ENCODE measurements around the gene FHIT.
"Not testable (repeated sequence)": the region's sequence is repeated elsewhere in the genome, so short reads cannot be mapped to it uniquely, and the experiment has no call there.

Gene FHIT

DNA sequence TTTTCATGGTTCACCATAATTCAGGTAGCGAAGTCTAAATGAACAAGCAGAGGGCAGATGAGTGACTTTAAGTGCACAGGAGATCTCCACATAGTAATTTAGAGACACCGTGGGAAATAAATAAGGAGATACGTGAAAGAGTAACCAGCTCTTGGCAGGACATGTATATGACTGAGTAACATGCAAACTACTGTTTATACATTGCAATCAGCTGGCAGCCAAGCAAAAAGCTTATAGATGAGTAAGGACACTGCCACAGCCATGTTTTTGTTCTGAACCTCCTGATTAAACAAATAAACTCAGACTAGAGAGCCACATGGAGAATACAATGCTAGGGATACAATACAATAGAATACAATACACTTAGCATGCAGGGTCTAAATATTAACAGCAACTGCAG is 252.4 kb downstream of the FHIT start:
- Histone ChIP-seq H3K27ac (no peak overlapping the region), H3K9me3 (no peaks in the 10 kb centered on the region), H3K36me3 (no peaks in the 10 kb centered on the region), H3K4me3 (ENCODE audit: low read depth in 1 of 2, low read length in 1 of 2) (no peak overlapping the region), H3K4me1 (ENCODE audit: control insufficient read depth in 1 of 2, insufficient read depth in 1 of 2, low read depth in 1 of 2, low read length in 1 of 2) (peaks cover 7 to 11% of the 10 kb centered on the region in 2 experiments), H3K27me3 (no peaks in the 10 kb centered on the region)
- TF ChIP-seq CTCF (IDR thresholded peaks at IDR 0.05), result no peak

GRCh38 chr3:60992395-60992794 is 258.9 kb downstream of the FHIT start:
- no peak for TF ChIP-seq CTCF (IDR thresholded peaks at IDR 0.05)
- H3K27me3 ChIP-seq, result no peaks in the 10 kb centered on the region
- H3K27ac ChIP-seq, result peak overlapping the region; percentile 79
- no peak overlapping the region for H3K4me3 ChIP-seq (ENCODE audit: low read depth in 1 of 2, low read length in 1 of 2)
- peaks cover 13 to 15% of the 10 kb centered on the region in 2 experiments for H3K4me1 ChIP-seq (ENCODE audit: control insufficient read depth in 1 of 2, insufficient read depth in 1 of 2, low read depth in 1 of 2, low read length in 1 of 2)
- H3K9me3 ChIP-seq, result no peaks in the 10 kb centered on the region
- no peaks in the 10 kb centered on the region for H3K36me3 ChIP-seq

GRCh38 chr3:60990442-60990730 is 260.9 kb downstream of the FHIT start:
- no peaks in the 10 kb centered on the region for H3K36me3 ChIP-seq
- no peak overlapping the region for H3K27ac ChIP-seq
- no peaks in the 10 kb centered on the region for H3K27me3 ChIP-seq
- no peak for TF ChIP-seq CTCF (IDR thresholded peaks at IDR 0.05)
- no peak overlapping the region for H3K4me3 ChIP-seq (ENCODE audit: low read depth in 1 of 2, low read length in 1 of 2)
- no peaks in the 10 kb centered on the region for H3K9me3 ChIP-seq
- H3K4me1 ChIP-seq (ENCODE audit: control insufficient read depth in 1 of 2, insufficient read depth in 1 of 2, low read depth in 1 of 2, low read length in 1 of 2), result peaks cover 13 to 15% of the 10 kb centered on the region in 2 experiments

DNA sequence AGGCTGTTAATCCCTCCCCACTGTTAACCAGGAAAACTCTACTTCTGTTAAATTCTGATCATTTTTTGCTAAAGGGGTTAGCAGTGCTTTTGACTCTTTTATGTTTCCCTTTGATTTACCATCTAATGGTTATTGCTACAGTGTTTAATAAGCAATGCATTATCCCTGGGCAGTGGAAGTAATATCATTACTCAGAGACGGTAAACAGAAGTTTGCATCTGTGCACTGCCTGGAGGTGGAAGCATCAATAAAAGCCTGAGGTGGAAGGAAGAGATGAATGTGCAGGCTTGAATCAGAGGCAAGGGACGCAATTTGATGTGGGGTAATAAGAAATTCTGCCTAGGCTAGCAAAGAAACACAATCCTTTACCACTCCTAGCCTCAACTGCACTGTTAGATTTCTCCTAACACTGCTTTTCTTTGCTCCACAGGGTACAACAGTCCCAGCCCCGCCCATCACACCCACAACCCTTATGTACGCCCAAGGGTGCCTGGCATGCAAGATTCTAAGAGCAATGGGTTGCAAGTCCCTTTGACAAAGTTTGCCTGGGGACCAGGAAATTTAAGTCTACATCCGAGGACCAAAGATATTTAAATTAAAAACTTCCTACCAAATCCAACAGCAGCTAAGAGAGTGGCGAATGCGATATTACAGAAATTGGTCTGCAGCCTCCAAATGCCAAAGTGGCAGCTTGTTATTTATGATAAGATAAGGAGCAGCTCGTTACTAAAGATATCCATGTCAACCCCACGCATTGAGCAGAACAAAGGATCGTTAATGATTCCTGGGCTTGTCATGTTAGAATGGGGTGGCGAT is 261.4 kb downstream of the FHIT start:
- no peaks in the 10 kb centered on the region for H3K36me3 ChIP-seq
- TF ChIP-seq CTCF (IDR thresholded peaks at IDR 0.05), result no peak
- no peak overlapping the region for H3K27ac ChIP-seq
- peaks cover 13 to 15% of the 10 kb centered on the region in 2 experiments for H3K4me1 ChIP-seq (ENCODE audit: control insufficient read depth in 1 of 2, insufficient read depth in 1 of 2, low read depth in 1 of 2, low read length in 1 of 2)
- H3K27me3 ChIP-seq, result no peaks in the 10 kb centered on the region
- H3K9me3 ChIP-seq, result no peaks in the 10 kb centered on the region
- no peak overlapping the region for H3K4me3 ChIP-seq (ENCODE audit: low read depth in 1 of 2, low read length in 1 of 2)

- not testable (repeated sequence) for H3K9me3 ChIP-seq; H3K4me1 ChIP-seq (ENCODE audit: control insufficient read depth in 1 of 2, insufficient read depth in 1 of 2, low read depth in 1 of 2, low read length in 1 of 2); H3K4me3 ChIP-seq (ENCODE audit: low read depth in 1 of 2, low read length in 1 of 2); H3K36me3 ChIP-seq; H3K27ac ChIP-seq; H3K27me3 ChIP-seq
Observed at GRCh38 chr3:60987191-60987590, 264.1 kb downstream of the FHIT start.

GRCh38 chr3:60986552-60986951 is 264.7 kb downstream of the FHIT start:
- H3K27me3 ChIP-seq, result no peaks in the 10 kb centered on the region
- no peak for TF ChIP-seq CTCF (IDR thresholded peaks at IDR 0.05)
- no peak overlapping the region for H3K27ac ChIP-seq
- H3K9me3 ChIP-seq, result no peaks in the 10 kb centered on the region
- no peak overlapping the region for H3K4me3 ChIP-seq (ENCODE audit: low read depth in 1 of 2, low read length in 1 of 2)
- H3K36me3 ChIP-seq, result no peaks in the 10 kb centered on the region
- H3K4me1 ChIP-seq (ENCODE audit: control insufficient read depth in 1 of 2, insufficient read depth in 1 of 2, low read depth in 1 of 2, low read length in 1 of 2), result peaks cover 0 to under 1% of the 10 kb centered on the region in 2 experiments

All from neutrophil (primary cell).